Measurements from ENCODE around the gene NCCRP1.

GRCh38 chr19:39183104-39183503, 13.7 kb upstream of the NCCRP1 start:
- no peak for TF ChIP-seq EZH2 (IDR thresholded peaks at IDR 0.05; ENCODE audit: borderline replicate concordance)
- no peak for TF ChIP-seq CTCF (IDR thresholded peaks at IDR 0.05; ENCODE audit: poor library complexity)
- no peak for TF ChIP-seq EZH2phosphoT487 (IDR thresholded peaks at IDR 0.05; ENCODE audit: low read depth, severe bottlenecking, unreplicated experiment)

All from hepatocyte (in vitro differentiated cells).